OCI-LY1 (cell line): ENCODE measurements around the gene PPP1R12B.
"Not testable (repeated sequence)": the region's sequence is repeated elsewhere in the genome, so short reads cannot be mapped to it uniquely, and the experiment has no call there.

Source experiments
- CTCF ChIP-seq: fragments of 200-600 bp; sonication (generic), shearing (Covaris generic); IDR thresholded peaks from 2 replicates; pipeline ENCODE4 v1.5.1; 2017; ENCODE audit warnings: mild to moderate bottlenecking, antibody characterized with exemption, low read length, moderate library complexity, mixed read lengths
- EZH2 ChIP-seq: fragments of 200-600 bp; sonication (generic), shearing (Covaris generic); IDR thresholded peaks from 2 replicates; pipeline ENCODE4 v1.8.0; 2017; ENCODE audit warnings: borderline replicate concordance, mixed run types, mild to moderate bottlenecking, antibody characterized with exemption, low read length, moderate library complexity, mixed read lengths

- TF ChIP-seq EZH2, CTCF: not testable (repeated sequence)
Measured at GRCh38 chr1:202403381-202403780, 54.9 kb downstream of the PPP1R12B start.
